A549 (cell line): Measurements from ENCODE around the gene TPPP3. TPM values are rescaled to one million over a fixed set of nuclear protein-coding genes. Genes with fewer than 3 reads are reported as not detected.

ENCODE experiments used
- ATAC-seq, 2 experiments: fragments of 200-7000 bp in 1 of 2; fragments of >200 bp in 1 of 2; cut with Nextera tagmentation in 1 of 2; cut with Tn5 transposase in 1 of 2; 3 replicates each; pipeline versions ENCODE4 v1.8.0 to v1.9.1; 2018 to 2020; ENCODE audit warnings: mild to moderate bottlenecking in 1 of 2, moderate library complexity in 1 of 2
- CTCF ChIA-PET: fragments of 300-600 bp; sonication (Branson Sonifier 250); formaldehyde crosslinking; extraction: SDS; loops from one replicate; lab custom pipeline; 2021; ENCODE audit warnings: antibody characterized with exemption, inconsistent platforms; lab: Yijun Ruan, JAX
- POLR2A ChIA-PET: fragments of 350-600 bp; formaldehyde crosslinking; extraction: SDS; loops from one replicate; lab custom pipeline; 2021; ENCODE audit warnings: antibody characterized with exemption, inconsistent platforms; lab: Yijun Ruan, JAX
- DNase-seq, 2 experiments: peaks; one replicate each; pipeline versions ENCODE4 v3.0.0 to v3.0.0-alpha.2; 2011 to 2016; ENCODE audit warnings: low read depth in 1 of 2, low spot score in 1 of 2
- FAIRE-seq: peaks from 2 replicates; lab custom pipeline; 2011; peaks lifted over from hg19 to GRCh38; lab: Jason Lieb, UNC
- H3K27ac ChIP-seq, 2 experiments: fragments of >200 bp; sonication (Bioruptor Twin); formaldehyde crosslinking; 3 replicates each; pipeline ENCODE4 v1.5.1; 2016 to 2017
- H3K4me1 ChIP-seq: fragments of >200 bp; sonication (Bioruptor Twin); formaldehyde crosslinking; 3 replicates; pipeline ENCODE4 v1.6.1; 2016
- H3K4me2 ChIP-seq: fragments of >200 bp; sonication (Bioruptor Twin); formaldehyde crosslinking; 3 replicates; pipeline ENCODE4 v1.6.1; 2016
- H3K4me3 ChIP-seq: fragments of >200 bp; sonication (Bioruptor Twin); formaldehyde crosslinking; 3 replicates; pipeline ENCODE4 v1.5.1; 2016
- H3K9me3 ChIP-seq: fragments of >200 bp; sonication (Bioruptor Twin); formaldehyde crosslinking; 3 replicates; pipeline ENCODE4 v1.6.1; 2016
- CEBPB ChIP-seq, 2 experiments: fragments of >200 bp in 1 of 2; sonication (Bioruptor Twin) in 1 of 2; formaldehyde crosslinking in 1 of 2; IDR thresholded peaks; 2 replicates each; pipeline ENCODE4 v1.6.1; 2012 to 2016
- EP300 ChIP-seq, 2 experiments: fragments of >200 bp; sonication (Bioruptor Twin); formaldehyde crosslinking; IDR thresholded peaks; 2 replicates in 1 of 2; 3 replicates in 1 of 2; pipeline ENCODE4 v1.6.1; 2016 to 2017
- ESRRA ChIP-seq: fragments of 150-350 bp; IDR thresholded peaks from 2 replicates; pipeline ENCODE4 v1.6.1; 2014; ENCODE audit warnings: mild to moderate bottlenecking, low read length, borderline replicate concordance
- FOSL2 ChIP-seq, 2 experiments: fragments of 450-650 bp in 1 of 2; fragments of >200 bp in 1 of 2; sonication (Bioruptor Twin) in 1 of 2; formaldehyde crosslinking; IDR thresholded peaks; 2 replicates each; pipeline versions ENCODE4 v1.5.0 to v1.6.1; 2016 to 2020; ENCODE audit warnings: mild to moderate bottlenecking in 1 of 2, moderate library complexity in 1 of 2
- GATA3 ChIP-seq: IDR thresholded peaks from 2 replicates; pipeline ENCODE4 v1.6.1; 2012; ENCODE audit warnings: borderline replicate concordance
- HDAC2 ChIP-seq: fragments of 200-600 bp; sonication (generic); IDR thresholded peaks from 2 replicates; pipeline ENCODE4 v1.6.1; 2016
- HEYL ChIP-seq: fragments of 250-450 bp; sonication (Bioruptor Pico); IDR thresholded peaks from 2 replicates; pipeline ENCODE4 v1.8.0; 2021; ENCODE audit warnings: mild to moderate bottlenecking, moderate library complexity
- HOXA7 ChIP-seq: fragments of 250-450 bp; sonication (Bioruptor Pico); IDR thresholded peaks from 2 replicates; pipeline ENCODE4 v1.5.0; 2020; ENCODE audit warnings: mild to moderate bottlenecking, moderate library complexity
- HOXB13 ChIP-seq: fragments of 250-450 bp; sonication (Bioruptor Pico); IDR thresholded peaks from 2 replicates; pipeline ENCODE4 v1.5.0; 2020; ENCODE audit warnings: low read depth, mild to moderate bottlenecking, moderate library complexity
- HOXB5 ChIP-seq: fragments of 250-450 bp; sonication (Bioruptor Pico); IDR thresholded peaks from 2 replicates; pipeline ENCODE4 v1.5.0; 2020; ENCODE audit warnings: mild to moderate bottlenecking, moderate library complexity
- KDM1A ChIP-seq: fragments of 200-600 bp; sonication (generic); IDR thresholded peaks from 2 replicates; pipeline ENCODE4 v1.6.1; 2016; ENCODE audit warnings: low read depth, mild to moderate bottlenecking
- NR3C1 ChIP-seq: fragments of >200 bp; sonication (Bioruptor Twin); formaldehyde crosslinking; IDR thresholded peaks from 3 replicates; pipeline ENCODE4 v1.6.1; 2017
- POLR2AphosphoS2 ChIP-seq: conservative IDR thresholded peaks from 2 replicates; pipeline ENCODE4 v1.6.1; 2012; ENCODE audit warnings: low read length, improper control_type of control experiment, inconsistent platforms
- RAD21 ChIP-seq, 2 experiments: fragments of >200 bp in 1 of 2; sonication (Bioruptor Twin) in 1 of 2; formaldehyde crosslinking in 1 of 2; IDR thresholded peaks in 1 of 2; conservative IDR thresholded peaks in 1 of 2; 2 replicates in 1 of 2; 3 replicates in 1 of 2; pipeline ENCODE4 v1.6.1; 2012 to 2018; ENCODE audit warnings: inconsistent platforms in 1 of 2
- RARB ChIP-seq: fragments of 250-450 bp; sonication (Bioruptor Pico); IDR thresholded peaks from 2 replicates; pipeline ENCODE4 v1.8.0; 2021; ENCODE audit warnings: mild to moderate bottlenecking, moderate library complexity
- TFCP2L1 ChIP-seq: fragments of 250-450 bp; sonication (Bioruptor Pico); IDR thresholded peaks from 2 replicates; pipeline ENCODE4 v1.5.0; 2021; ENCODE audit warnings: mild to moderate bottlenecking
- WGBS: methylation state at CpG from one replicate; pipeline ENCODE4 v1.1.6; 2017; ENCODE audit errors: missing lambda C conversion rate; 5-methylcytosine and 5-hydroxymethylcytosine counted together
- polyA plus RNA-seq, 4 experiments: library from polyadenylated mRNA; depleted of rRNA in 3 of 4; stranded (reverse); fragments of >200 nt; fragmentation: RNase III in 1 of 4; extraction: RNeasy Plus Mini Kit Qiagen cat#74134 plus additional on column Dnase treatment in 1 of 4; gene quantifications; 2 replicates in 3 of 4; 3 replicates in 1 of 4; pipeline ENCODE4 v1.2.3, GENCODE V29; 2011 to 2017
- TF ChIP-seq, protein P1 (sequence below): fragments of >200 bp; sonication (Bioruptor Twin); formaldehyde crosslinking; IDR thresholded peaks from 2 replicates; pipeline ENCODE4 v1.6.1; 2016
- TF ChIP-seq, protein P2 (sequence below): fragments of >200 bp; sonication (Bioruptor Twin); formaldehyde crosslinking; IDR thresholded peaks from 3 replicates; pipeline ENCODE4 v1.5.1; 2016
- TF ChIP-seq, protein P3 (sequence below): fragments of 250-450 bp; sonication (Bioruptor Pico); IDR thresholded peaks from 2 replicates; pipeline ENCODE4 v1.5.0; 2020; ENCODE audit warnings: low read depth, mild to moderate bottlenecking, moderate library complexity

Gene TPPP3
- polyA plus RNA-seq, 2 of the 4 experiments (the other 2 are of a cell fraction) = 9.4 to 10.9 TPM

DNA sequence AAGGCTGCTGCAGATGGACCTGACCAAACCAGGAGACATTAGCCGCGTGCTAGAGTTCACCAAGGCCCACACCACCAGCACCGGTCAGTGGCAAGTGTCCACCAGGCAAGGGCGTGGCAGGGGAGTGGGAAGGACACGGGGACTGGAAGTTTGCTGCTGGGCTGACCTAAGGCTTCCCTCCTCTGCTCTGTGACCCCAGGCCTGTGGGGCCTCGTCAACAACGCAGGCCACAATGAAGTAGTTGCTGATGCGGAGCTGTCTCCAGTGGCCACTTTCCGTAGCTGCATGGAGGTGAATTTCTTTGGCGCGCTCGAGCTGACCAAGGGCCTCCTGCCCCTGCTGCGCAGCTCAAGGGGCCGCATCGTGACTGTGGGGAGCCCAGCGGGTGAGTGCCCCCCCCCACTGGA, 42.5 kb upstream of the TPPP3 start (continued):
- TF ChIP-seq POLR2AphosphoS2 (no peak), NR3C1 (no peak)
- TF ChIP-seq, all 56 proteins: peak for 0

DNA sequence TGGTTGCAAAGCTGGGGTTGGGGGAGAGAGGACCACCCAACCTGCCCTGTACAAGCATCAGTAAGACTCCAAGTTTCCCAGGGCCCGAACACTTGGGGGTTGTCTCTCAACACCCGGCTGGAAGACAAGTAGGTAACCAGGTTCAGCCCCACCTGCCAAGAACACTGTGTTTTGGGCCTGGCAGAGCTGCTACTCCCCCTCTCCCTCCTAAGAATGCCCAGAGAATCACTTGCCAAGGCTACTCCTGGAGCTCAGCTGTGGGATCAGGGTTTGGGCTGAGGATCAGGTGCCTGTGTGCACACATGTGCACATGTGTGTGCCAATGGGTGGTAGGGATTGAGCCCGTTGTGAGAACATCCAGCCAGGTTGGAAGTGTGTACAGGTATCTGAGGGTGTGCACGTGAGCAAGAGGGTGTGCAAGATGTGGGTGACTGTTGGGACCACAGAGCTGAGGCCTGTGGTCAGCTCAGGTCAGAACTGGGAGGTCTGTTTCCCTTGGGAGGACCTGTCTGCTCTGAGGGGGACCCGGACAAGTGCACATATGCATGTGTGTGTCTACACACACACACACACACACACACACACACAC, 39.9 kb upstream of the TPPP3 start:
- FAIRE-seq (no peak), ATAC-seq (no peak), DNase-seq (no peak)
- Histone ChIP-seq H3K4me3 (no peak overlapping the region), H3K27ac (no peak overlapping the region), H3K4me2 (no peak overlapping the region), H3K4me1 (peaks cover 9% of the 10 kb centered on the region; the same call in 2 of the 3 replicates)
- ChIA-PET CTCF (interaction anchor here (0.8 to 4.4 kb wide), 6 partner anchors 11 to 32 kb away, joined by 3 to 19 read pairs (median 4); partner anchors contain the start of gene ZDHHC1), POLR2A (no interaction called here)
- WGBS = 73% methylated on average over 4 of the region's 5 CpGs
- TF ChIP-seq RAD21 (conservative IDR thresholded peaks at IDR 0.05 in 1 of 2, IDR thresholded peaks at IDR 0.05 in 1 of 2) (no peak), RARB (CRISPR knock-in tag) (no peak), HOXB13 (no peak), GATA3 (no peak), KDM1A (no peak), ESRRA (no peak)
- TF ChIP-seq, protein P1, sequence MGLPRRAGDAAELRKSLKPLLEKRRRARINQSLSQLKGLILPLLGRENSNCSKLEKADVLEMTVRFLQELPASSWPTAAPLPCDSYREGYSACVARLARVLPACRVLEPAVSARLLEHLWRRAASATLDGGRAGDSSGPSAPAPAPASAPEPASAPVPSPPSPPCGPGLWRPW = no peak
- TF ChIP-seq, all 56 proteins: peak for 0
- no peaks in the 10 kb centered on the region for H3K9me3 ChIP-seq

DNA sequence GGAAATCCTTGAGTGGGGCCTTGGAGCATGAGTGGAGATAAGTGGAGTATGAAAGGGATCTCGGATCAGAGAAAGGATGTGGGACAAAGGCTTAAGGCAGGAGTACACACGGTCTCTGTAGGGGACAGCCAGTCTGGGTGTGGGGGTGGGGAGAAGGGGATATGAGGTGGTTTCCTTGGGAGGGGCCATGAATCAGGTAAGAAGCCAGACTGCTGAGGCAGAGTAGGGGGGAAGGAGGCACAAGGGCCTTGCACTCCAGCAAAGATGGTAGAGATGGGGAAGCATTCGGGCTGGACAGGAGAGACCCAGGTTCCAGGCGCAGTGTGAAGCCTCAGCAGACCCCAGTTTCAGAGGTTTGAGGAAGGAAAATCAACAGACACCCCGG, 39.2 kb upstream of the TPPP3 start:
- Histone ChIP-seq H3K27ac (no peak overlapping the region), H3K9me3 (no peaks in the 10 kb centered on the region), H3K4me3 (no peak overlapping the region), H3K4me2 (no peak overlapping the region), H3K4me1 (peaks cover 9% of the 10 kb centered on the region; the same call in 2 of the 3 replicates)
- FAIRE-seq (no peak), ATAC-seq (no peak), DNase-seq (no peak)
- TF ChIP-seq HEYL (CRISPR knock-in tag) (no peak), GATA3 (no peak), HOXA7 (no peak), HOXB5 (CRISPR knock-in tag) (no peak), HDAC2 (no peak), EP300 (IDR thresholded peaks at IDR 0.05) (no peak), CEBPB (IDR thresholded peaks at IDR 0.05) (no peak), FOSL2 (IDR thresholded peaks at IDR 0.05) (no peak), FOSL2 (CRISPR knock-in tag; IDR thresholded peaks at IDR 0.05) (no peak), TFCP2L1 (CRISPR knock-in tag) (no peak)
- TF ChIP-seq, protein P2, sequence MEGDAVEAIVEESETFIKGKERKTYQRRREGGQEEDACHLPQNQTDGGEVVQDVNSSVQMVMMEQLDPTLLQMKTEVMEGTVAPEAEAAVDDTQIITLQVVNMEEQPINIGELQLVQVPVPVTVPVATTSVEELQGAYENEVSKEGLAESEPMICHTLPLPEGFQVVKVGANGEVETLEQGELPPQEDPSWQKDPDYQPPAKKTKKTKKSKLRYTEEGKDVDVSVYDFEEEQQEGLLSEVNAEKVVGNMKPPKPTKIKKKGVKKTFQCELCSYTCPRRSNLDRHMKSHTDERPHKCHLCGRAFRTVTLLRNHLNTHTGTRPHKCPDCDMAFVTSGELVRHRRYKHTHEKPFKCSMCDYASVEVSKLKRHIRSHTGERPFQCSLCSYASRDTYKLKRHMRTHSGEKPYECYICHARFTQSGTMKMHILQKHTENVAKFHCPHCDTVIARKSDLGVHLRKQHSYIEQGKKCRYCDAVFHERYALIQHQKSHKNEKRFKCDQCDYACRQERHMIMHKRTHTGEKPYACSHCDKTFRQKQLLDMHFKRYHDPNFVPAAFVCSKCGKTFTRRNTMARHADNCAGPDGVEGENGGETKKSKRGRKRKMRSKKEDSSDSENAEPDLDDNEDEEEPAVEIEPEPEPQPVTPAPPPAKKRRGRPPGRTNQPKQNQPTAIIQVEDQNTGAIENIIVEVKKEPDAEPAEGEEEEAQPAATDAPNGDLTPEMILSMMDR = no peak
- TF ChIP-seq, protein P3, sequence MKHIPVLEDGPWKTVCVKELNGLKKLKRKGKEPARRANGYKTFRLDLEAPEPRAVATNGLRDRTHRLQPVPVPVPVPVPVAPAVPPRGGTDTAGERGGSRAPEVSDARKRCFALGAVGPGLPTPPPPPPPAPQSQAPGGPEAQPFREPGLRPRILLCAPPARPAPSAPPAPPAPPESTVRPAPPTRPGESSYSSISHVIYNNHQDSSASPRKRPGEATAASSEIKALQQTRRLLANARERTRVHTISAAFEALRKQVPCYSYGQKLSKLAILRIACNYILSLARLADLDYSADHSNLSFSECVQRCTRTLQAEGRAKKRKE = no peak
- 81% methylated on average over 5 of the region's 5 CpGs for WGBS
- ChIA-PET POLR2A (interaction anchor here (0.7 kb wide), 1 partner anchor 33 kb away, joined by 3 read pairs; no protein-coding TSS in a partner anchor), CTCF (interaction anchor here (0.8 to 4.4 kb wide), 5 partner anchors 9 to 33 kb away, joined by 3 to 19 read pairs (median 4); partner anchors contain the start of gene ZDHHC1)
